Measurements from ENCODE around the gene AMBRA1.

GRCh38 chr11:46364056-46364455 lies 229.8 kb downstream of the AMBRA1 start:
- TF ChIP-seq CTCF (IDR thresholded peaks at IDR 0.05; ENCODE audit: extremely low read depth in 1 of 2, insufficient read depth in 1 of 2, low read depth in 1 of 2, low read length in 2 of 2) (no peak), POLR2AphosphoS5 (IDR thresholded peaks at IDR 0.05; ENCODE audit: insufficient read depth, low read depth, low read length) (no peak)
